ENCODE data around the gene FBXO11. TPM values are rescaled to one million over a fixed set of nuclear protein-coding genes. Genes with fewer than 3 reads are reported as not detected.

Gene FBXO11
- 10 to 100 TPM; 28.2 to 31.6 TPM for total RNA-seq

GRCh38 chr2:47906157-47907038 is at the start of gene FBXO11:
FBXO11 (minus strand) TSS chr2:47906498; CDS start chr2:47905720, 778 bp downstream.

GRCh38 chr2:47782671-47783485 is 123.4 kb downstream of the FBXO11 start, which contains the start of gene MSH6:
MSH6 (plus strand) TSS chr2:47783145; CDS start chr2:47783234, 89 bp downstream.

Small RNA genes lying within 50 kb of the gene (small RNA-seq; reads per million reads assigned to genes)
- gene RF00026 (0 reads per million in 2 donors), gene RPL36AP15 (0 reads per million in 2 donors)

Other genes starting within 250 kb of the FBXO11 start
- gene MSH6, start 123.4 kb downstream of the FBXO11 start, total RNA-seq: 10 to 100 TPM; 32.0 to 47.3 TPM